ENCODE results near the gene IL20.

The IL20 gene, protein sequence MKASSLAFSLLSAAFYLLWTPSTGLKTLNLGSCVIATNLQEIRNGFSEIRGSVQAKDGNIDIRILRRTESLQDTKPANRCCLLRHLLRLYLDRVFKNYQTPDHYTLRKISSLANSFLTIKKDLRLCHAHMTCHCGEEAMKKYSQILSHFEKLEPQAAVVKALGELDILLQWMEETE

DNA sequence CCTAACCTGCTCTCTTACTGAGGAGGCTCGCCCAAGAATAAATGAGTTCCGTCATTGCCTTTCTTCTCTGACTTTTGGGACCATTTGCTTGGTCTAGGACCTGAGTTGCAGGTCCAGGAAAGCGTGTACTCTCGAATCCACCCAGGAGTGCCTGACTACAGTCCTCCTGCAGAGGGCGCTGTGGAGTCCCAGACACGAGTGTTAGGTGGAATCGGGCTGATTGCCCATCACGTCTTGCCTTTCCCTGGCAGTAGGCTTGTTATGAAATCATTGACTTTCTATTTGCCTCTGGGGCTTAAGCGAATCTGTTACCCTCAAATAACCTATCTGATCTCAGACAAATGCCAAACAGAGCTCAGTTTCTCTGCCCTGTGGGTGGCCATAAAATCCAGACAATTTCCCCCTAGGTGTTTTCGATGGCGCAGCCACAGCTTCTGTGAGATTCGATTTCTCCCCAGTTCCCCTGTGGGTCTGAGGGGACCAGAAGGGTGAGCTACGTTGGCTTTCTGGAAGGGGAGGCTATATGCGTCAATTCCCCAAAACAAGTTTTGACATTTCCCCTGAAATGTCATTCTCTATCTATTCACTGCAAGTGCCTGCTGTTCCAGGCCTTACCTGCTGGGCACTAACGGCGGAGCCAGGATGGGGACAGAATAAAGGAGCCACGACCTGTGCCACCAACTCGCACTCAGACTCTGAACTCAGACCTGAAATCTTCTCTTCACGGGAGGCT is at the start of gene IL20:
Gene IL20, plus strand, starts transcription at position 685 of the 733 bp plus-strand sequence. CDS start 230 bp downstream, outside the sequence.
- peak; percentile 59 to 82 for DNase-seq (ENCODE audit: low read depth in 2 of 2, low spot score in 1 of 2)

DNA sequence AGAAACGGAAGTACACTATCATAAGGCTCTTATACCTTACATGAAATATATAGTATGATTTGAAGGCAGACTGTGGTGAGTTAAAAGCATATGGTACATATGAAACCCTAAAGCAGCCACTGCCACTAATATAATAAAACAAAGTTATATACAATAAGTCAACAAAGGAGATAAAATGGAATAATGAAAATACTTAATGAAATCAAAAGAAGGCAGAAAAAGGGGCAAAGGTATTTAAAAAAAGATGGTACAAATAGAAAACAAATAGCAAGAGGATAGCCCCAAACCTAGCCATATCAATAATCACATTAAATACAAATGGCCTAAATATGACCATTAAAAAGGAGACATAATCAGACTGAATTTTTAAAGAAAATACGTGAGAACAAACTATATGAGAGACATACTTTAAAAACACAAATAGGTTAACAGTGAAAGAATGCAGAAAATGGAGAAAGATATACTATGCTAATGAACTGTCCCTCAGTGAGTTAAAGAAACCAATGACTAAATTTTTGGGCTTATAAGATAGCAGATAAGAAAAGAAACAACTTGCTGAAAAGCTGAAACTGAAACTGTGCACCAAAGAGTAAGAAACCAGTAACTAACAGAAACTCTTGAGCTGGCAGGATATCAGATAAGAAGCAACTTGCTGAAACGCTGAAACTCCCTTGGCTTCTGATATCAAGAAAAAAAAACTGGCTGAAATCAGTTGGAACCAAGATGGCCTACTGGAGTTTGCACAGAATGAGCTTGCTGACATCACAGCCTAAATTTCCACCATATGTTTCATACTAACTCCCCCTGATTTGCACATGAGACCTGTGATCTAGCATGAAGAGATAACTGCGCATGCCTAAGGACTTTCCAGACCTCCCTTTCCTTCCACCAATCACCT is 48.8 kb upstream of the IL20 start:
- no peak for DNase-seq (ENCODE audit: low read depth in 2 of 2, low spot score in 1 of 2)

DNA sequence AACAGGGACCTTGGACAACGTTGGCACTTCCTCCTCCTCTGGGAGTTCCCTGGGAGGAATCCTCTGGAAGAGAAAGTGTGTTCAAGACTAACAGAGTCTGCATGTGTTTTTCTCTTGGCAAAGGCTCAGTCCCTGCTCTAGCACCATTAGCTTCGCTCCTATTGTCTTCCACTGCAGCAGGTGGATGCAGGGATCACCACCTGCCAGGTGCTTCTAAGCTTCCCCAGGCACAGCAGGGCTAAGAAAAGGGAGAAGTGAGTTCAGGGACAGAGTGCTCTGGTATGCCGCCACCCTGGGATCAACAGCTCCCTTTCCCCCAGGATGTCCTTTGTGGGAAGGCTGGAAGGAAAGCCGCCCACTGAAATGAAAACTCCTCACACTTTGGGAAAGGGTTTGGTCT is 43.9 kb upstream of the IL20 start:
- DNase-seq (ENCODE audit: low read depth in 2 of 2, low spot score in 1 of 2), result no peak

DNA sequence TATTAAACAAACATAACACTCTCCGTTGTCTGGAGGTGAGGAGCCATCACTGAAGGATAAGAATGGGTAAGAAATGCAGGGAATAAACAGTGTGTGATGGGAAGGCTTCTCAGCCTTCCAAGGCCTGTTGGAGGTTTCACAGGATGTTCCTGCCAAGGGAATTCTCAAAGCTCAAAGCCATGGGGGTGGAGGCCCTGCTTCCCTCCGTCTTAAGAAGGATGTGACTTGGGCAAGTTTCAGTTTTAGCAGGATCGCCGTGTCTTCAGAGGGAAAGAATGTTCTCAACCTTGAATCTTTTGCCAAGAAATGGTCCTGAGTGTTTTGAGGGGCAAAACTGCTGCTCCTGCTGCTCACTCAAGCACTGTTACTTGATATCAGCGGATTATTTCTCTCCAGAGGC is 41.7 kb upstream of the IL20 start:
- DNase-seq (ENCODE audit: low read depth in 2 of 2, low spot score in 1 of 2), result no peak

DNA sequence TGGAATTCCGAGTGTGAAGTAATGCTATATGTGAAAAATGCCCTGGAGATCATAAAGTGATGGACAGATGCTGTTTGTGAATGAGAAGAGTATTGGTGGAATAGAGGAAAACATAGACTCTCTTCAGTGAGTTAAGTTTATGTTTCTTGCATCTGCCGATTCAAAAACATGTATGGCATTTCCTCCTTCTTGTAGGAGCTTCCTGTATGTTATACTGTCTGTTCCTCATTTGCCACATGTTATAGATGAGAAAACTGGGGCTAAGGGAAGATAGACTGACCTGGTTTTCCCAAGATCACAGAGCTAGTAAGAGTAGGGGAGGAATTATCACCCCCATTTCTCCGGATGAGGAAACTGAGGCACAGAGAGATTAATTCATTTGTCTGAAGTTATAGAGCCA is 41.1 kb upstream of the IL20 start:
- no peak for DNase-seq (ENCODE audit: low read depth in 2 of 2, low spot score in 1 of 2)

DNA sequence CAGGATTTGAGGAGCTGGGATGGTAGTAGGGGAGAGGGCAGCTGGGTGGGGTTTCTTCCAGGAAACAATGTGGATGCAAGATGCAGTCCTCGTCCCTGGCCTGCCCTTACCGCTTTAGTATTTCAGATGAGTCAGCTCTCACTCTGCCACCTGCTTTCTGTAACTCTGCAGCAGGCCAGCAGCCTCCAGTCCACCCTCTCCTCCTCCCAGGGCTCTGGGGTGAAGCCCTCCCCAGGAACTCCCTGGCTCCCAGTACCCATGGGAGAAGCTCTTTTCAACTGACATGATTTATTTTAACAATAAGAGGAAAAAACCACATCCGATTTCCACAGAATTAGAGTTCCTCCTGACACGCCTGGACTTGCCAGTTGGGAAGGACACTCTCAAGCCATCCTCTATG is 39.0 kb upstream of the IL20 start:
- DNase-seq (ENCODE audit: low read depth in 2 of 2, low spot score in 1 of 2), result no peak

DNA sequence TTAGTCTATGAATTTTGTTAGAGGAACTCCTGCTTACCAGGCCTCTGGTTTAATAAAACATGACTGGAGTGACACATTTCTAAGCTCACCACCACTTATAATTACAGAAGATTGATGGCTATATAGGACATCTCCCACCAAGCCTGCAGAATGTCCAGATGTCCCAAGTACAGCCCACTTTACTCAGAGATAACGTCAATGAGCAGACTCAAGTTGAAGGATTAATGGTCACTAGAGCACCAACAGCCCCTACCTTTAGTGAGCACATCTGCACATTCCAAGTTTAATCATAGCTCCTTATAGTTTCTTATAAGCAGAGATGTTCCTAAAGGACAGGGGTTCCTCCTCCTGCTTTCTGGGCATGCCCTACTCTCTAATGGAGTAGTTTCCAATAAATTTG is 37.4 kb upstream of the IL20 start:
- no peak for DNase-seq (ENCODE audit: low read depth in 2 of 2, low spot score in 1 of 2)

DNA sequence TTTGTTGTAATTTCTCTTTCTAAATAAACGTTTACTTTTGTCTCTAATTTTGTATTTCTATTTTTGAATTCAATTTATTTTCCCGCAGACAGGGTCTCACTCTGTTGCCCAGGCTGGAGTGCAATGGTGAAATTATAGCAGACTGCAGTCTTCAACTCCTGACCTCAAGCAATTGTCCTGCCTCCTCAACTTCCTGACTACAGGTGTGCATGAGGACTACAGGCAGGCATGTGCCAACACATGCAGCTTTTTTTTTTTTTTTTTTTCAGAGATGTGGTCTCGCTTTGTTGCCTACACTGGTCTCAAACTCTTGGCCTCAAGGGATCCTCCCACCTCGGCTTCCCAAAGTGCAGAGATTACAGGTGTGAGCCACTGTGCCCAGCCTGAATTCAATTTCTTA is 36.7 kb upstream of the IL20 start:
- DNase-seq (ENCODE audit: low read depth in 2 of 2, low spot score in 1 of 2), result no peak

DNA sequence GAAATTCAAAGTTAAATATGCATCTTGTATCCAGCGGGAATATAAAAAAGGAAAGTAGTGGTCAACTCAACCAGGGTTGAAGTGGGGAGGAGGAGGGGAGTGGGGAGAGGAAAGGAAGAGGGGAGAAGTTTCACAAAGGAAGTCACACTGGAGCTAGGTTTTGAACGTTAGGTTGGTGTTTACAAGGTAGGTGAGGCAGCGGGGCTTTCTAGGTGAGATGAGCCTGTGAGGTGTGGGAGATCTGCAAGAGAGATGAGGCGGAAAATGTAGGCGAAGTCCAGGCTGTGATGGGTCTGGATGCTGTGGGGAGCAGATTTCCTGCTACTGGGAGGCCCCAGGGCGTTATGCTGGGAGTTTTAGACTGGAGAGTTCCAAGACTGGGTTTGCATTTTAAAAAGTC is 36.1 kb upstream of the IL20 start:
- DNase-seq (ENCODE audit: low read depth in 2 of 2, low spot score in 1 of 2), result no peak

DNA sequence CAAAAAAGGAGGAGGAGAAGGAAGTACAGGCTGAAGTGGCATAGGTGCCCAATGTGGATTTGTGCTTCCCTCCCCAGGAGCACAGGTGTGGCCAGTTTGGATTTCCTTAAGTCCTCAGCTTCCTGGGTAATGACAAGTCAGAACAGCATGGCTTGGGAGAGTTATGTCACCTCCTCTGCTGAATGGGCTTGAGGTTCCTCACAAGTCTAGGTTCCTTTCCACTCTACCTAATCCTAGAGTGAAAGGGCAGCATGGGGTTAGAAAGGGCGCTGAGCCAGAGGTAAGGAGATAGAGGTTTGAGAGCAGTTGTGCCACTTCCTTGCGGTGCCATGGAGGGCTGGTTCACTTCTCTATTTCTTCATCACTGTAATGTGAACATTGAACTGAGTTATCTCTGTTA is 35.5 kb upstream of the IL20 start:
- no peak for DNase-seq (ENCODE audit: low read depth in 2 of 2, low spot score in 1 of 2)

DNA sequence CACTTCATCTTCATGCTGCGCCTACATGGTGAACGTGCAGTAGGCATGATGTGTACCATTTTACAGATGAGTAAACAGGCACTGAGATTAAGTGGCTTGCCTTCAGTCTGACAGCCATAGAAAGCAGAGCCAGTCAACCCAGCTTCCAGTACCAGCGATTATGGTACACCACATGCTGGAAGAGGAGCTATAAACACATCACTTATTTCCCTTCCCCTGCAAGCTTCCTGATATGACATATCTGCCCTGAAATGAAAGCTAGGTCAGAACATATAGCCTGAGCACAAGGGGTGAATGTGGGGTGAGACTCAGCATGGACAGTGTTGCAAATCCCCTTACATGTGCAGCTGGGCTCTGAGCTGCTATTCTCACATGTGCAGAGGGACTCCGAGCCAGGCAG is 33.8 kb upstream of the IL20 start:
- DNase-seq (ENCODE audit: low read depth in 2 of 2, low spot score in 1 of 2), result no peak

DNA sequence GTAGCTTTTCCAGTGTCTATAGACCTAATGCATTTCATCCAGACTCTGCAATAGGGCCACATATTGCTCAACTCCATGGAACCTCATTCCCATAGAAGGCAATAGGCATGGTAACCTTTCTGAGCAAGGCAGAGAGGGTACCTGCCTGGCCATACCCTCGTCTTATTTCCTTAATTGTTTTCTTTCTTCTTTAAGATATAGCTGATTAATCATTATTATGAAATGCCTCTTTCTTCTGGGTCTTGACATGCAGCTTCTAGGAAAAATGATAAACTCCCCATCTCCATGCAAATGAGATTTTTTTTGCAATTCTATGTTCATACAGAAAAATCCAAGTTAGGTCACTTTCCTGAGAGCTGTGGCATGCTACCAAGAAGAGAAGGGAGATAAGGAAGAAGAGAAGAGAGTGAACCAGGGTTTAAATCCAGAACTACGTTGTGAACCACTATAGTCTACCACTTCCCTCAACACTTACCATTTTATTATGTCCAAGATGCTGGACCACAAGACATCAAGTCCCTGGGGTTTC is 33.0 kb upstream of the IL20 start:
- DNase-seq (ENCODE audit: low read depth in 2 of 2, low spot score in 1 of 2), result no peak

DNA sequence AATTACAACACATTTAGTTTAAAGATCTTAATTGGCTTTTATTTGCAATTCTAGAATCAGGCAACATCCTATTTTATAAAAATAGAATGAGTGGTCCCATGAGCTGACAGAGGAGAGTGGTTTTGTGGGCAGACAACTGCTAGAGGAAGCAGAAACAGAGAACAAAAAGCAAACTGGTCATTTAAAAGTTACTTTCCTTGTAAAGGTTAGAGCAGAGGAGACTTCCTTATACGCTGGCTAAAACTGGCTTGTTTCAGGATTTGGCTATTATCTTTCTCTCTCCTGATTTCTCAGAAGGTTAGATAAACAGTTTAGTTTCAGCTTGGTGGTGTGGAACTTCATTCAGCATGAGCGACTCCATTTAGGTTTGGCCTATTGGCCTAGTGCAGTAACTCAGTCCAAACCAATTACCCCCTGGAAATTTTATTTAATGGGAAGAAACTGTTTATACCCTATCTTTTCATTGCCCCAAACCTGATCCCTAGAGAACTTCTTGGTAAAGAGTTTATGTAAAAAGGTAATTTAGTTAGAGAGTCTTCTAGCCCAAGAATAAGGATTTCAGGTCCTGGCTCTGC is 32.2 kb upstream of the IL20 start:
- DNase-seq (ENCODE audit: low read depth in 2 of 2, low spot score in 1 of 2), result no peak

DNA sequence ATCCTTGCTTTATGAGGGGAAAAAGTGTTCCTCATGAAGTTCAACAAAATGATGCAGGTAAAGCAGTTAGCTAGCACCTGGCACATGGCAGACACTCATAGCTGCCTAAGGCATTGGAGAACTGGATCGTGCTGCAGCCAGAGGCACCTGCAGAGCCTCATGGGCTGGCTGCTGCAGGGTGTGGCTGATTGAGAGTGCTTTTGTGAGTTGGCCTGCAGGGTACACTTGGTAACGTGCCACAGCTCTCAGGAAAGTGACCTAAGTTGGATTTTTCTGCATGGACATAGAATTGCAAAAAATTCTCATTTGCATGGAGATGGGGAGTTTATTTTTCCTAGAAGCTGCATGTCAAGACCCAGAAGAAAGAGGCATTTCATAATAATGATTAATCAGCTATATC is 31.6 kb upstream of the IL20 start:
- no peak for DNase-seq (ENCODE audit: low read depth in 2 of 2, low spot score in 1 of 2)

DNA sequence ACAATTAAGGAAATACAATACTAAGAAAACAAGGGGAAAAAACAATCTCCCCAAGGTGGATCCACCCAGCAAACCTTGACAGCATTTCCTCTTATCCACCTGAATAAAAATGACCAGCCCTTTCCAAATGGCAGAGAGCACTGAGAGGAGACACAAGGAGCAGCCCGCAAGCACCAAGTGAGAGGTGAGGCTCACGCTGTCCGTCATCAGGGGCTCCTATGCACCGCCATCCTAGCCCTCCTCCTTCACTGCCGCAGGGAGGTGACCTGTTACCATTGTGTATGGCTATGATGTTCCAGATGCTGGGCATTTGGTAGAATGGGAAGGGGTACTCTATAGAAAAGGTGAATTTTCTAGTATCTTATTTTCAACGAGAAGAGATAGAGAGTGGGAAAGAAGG is 31.2 kb upstream of the IL20 start:
- DNase-seq (ENCODE audit: low read depth in 2 of 2, low spot score in 1 of 2), result no peak

DNA sequence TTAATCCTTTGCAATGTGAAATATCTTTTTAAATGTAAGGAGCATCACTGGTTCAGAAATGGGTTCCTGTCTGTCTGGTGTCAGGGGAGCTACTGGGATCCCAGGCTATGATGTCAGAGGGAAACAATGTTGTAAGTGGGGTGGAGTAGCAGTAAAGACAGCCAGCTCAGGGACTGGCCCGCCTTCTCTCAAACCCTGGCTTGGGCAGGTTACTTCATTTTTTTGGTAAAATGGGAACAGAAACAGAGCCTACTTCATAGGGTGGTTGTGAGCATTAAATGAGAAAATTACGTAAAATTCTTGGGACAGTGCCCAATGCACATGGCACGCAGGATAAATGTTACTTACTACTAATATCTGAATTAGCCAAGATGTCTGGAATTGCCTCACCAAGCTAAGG is 30.7 kb upstream of the IL20 start:
- DNase-seq (ENCODE audit: low read depth in 2 of 2, low spot score in 1 of 2), result no peak

DNA sequence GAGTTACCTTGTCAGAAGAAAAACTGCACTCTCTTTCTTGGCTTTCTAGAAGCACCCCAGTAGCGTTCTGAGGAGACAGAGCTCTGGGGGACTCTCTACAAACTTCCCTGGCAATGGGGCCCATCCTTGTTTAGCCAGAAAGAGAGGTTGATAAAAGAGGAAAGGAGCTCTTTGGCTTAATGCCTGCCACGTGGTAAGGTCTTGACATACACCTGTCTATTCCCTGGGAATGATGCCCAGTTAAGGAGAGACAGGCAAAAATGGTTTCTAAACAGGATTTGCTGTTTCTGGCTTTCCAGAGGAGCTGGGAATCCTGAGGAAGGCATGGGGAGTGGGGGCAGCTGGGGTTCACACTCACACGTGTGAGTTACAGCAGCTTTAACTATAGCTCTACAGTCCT is 30.2 kb upstream of the IL20 start:
- DNase-seq (ENCODE audit: low read depth in 2 of 2, low spot score in 1 of 2), result no peak

DNA sequence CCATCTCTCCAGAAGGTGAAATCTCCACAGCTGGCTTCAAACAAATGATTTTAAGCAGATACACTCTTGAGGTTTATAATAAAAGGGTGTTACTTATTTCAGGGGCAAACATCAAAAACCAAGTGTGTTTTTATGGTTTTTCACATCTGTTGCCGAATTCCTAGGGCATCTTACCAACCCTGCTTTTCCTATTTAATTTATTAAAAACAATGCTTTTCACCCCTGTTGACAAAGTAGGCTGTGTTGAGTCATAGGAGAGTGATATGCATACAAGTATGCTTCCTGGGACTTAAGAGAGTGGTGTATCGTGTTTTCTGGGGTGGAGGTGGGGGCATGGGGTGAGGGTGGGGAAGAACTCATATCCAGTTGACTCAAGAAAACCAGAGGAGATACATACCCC is 29.3 kb upstream of the IL20 start:
- DNase-seq (ENCODE audit: low read depth in 2 of 2, low spot score in 1 of 2), result no peak

DNA sequence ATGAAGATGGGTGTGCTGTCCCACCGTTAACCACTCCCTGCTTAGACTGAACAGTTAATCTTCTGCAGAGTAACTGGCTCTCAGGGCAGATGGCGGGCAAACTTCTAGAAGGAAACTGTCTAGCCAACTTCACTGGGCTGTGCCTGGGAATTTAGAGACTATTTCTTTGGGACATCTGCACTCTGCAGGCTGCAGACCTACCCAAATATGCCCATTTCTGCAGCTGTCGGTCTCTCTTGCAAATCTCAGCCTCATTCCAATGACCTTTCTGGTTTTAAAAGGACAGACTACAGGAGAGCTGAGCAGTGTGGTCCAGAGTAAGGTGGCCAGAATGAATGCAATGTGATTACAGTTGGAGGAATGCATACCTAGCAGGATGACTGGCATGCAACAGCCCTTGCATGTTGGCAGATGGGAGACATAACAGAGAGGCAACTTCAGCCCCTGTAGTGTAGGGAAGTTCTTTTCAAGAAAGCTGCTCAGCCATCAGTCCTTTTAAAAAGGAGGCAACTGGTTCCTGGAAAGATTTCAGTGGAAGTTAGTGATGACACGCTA is 26.3 kb upstream of the IL20 start:
- no peak for DNase-seq (ENCODE audit: low read depth in 2 of 2, low spot score in 1 of 2)

DNA sequence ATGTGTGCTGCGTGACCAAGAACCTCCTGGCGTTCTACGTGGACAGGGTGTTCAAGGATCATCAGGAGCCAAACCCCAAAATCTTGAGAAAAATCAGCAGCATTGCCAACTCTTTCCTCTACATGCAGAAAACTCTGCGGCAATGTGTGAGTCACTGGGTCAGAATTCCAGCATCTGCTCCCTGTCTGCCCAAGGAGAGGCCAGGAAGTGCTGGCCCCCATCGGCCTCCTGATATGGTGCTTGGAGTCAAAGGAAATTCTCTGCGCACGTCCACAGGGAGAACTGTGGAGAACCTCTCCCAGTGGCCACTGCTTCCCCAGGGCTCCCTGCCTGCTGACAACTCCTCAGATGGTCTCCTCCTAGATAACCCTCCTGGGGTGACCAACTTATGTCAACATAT is 25.6 kb upstream of the IL20 start:
- DNase-seq (ENCODE audit: low read depth in 2 of 2, low spot score in 1 of 2), result no peak

DNA sequence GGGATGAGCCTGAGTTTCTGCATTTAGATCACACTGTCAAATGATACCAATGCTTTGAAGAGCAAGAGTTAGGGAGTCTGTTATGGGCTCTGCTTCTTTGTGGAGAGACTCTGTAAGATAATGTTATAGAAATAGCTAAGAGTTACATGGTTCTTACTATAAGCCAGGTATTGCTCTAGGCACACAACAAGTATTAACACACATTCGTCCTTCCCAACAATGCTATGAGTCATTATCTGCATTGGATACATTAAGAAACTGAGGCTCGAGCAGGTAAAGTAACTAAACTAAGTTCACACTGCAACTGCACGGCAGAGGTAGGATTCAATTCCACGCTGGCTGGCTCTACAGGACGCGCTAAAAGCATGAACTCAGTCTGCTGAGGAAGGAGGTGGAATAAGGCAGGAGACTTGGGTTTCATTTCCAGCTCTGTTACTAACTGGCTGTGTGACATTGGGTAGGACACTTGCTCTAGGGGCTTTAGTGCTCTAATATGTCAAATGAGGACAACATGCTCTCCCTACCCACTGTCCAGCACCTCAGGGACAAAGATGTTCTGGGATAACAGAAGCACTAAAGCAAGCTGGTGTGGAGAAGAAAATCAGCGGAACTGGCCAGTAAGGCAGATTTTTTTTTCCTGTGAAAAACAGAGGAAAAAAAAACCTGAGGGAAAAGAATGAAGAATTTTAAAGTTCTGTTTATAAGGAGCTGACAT is 23.7 kb upstream of the IL20 start:
- no peak for DNase-seq (ENCODE audit: low read depth in 2 of 2, low spot score in 1 of 2)

Data from stimulated activated CD8-positive, alpha-beta memory T cell treated with anti-CD3 and anti-CD28 coated beads, Interleukin-4, amount 100 ng/mL, for 4 hours (primary cell).